SK-N-SH treated with all-trans-retinoic acid at 6 μM for 48 hours (cell line): ENCODE measurements around the gene RBM19.

Experiments used
- ATAC-seq: fragments of 200-7000 bp; cut with Tn5 transposase; 3 replicates; pipeline ENCODE4 v1.9.1; 2020; ENCODE audit warnings: mild to moderate bottlenecking, moderate library complexity
- ARNTL ChIP-seq: fragments of 450-650 bp; formaldehyde crosslinking; IDR thresholded peaks from 2 replicates; pipeline ENCODE4 v1.5.0; 2020; ENCODE audit warnings: low read depth, mild to moderate bottlenecking, moderate library complexity, borderline replicate concordance
- BACH2 ChIP-seq: fragments of 250-450 bp; sonication (Bioruptor Pico); IDR thresholded peaks from 2 replicates; pipeline ENCODE4 v1.9.0; 2021; ENCODE audit warnings: mild to moderate bottlenecking, borderline replicate concordance
- CSDC2 ChIP-seq: fragments of 250-450 bp; sonication (Bioruptor Pico); IDR thresholded peaks from 2 replicates; pipeline ENCODE4 v1.5.0; 2020; ENCODE audit warnings: mild to moderate bottlenecking, moderate library complexity
- CSRNP3 ChIP-seq: fragments of 250-450 bp; sonication (Bioruptor Pico); IDR thresholded peaks from 2 replicates; pipeline ENCODE4 v1.5.1; 2021; ENCODE audit warnings: mild to moderate bottlenecking, moderate library complexity
- GLIS3 ChIP-seq: fragments of 250-450 bp; sonication (Bioruptor Pico); IDR thresholded peaks from 2 replicates; pipeline ENCODE4 v1.5.0; 2020; ENCODE audit warnings: mild to moderate bottlenecking, moderate library complexity
- ISL1 ChIP-seq: fragments of 250-450 bp; sonication (Bioruptor Pico); IDR thresholded peaks from 2 replicates; pipeline ENCODE4 v2.1.2; 2022; ENCODE audit warnings: mild to moderate bottlenecking, moderate library complexity
- OSR1 ChIP-seq: fragments of 250-450 bp; sonication (Bioruptor Pico); IDR thresholded peaks from 2 replicates; pipeline ENCODE4 v1.8.0; 2022; ENCODE audit warnings: moderate library complexity, mild to moderate bottlenecking, inconsistent platforms
- PPARA ChIP-seq: fragments of 250-450 bp; sonication (Bioruptor Pico); IDR thresholded peaks from 2 replicates; pipeline ENCODE4 v1.5.0; 2020; ENCODE audit warnings: mild to moderate bottlenecking, borderline replicate concordance
- SNAI2 ChIP-seq: fragments of 250-450 bp; sonication (Bioruptor Pico); IDR thresholded peaks from 2 replicates; pipeline ENCODE4 v1.5.0; 2020; ENCODE audit warnings: mild to moderate bottlenecking, moderate library complexity
- TOX ChIP-seq: fragments of 250-450 bp; sonication (Bioruptor Pico); IDR thresholded peaks from 2 replicates; pipeline ENCODE4 v1.8.0; 2021; ENCODE audit warnings: mild to moderate bottlenecking, moderate library complexity, borderline replicate concordance
- TSHZ2 ChIP-seq: fragments of 250-450 bp; sonication (Bioruptor Pico); IDR thresholded peaks from 2 replicates; pipeline ENCODE4 v1.5.0; 2020; ENCODE audit warnings: mild to moderate bottlenecking, moderate library complexity
- ZC3H10 ChIP-seq: fragments of 250-450 bp; sonication (Bioruptor Pico); IDR thresholded peaks from 2 replicates; pipeline ENCODE4 v1.5.1; 2021; ENCODE audit warnings: mild to moderate bottlenecking, moderate library complexity
- ZFP3 ChIP-seq: fragments of 250-450 bp; sonication (Bioruptor Pico); IDR thresholded peaks from 2 replicates; pipeline ENCODE4 v1.5.0; 2020; ENCODE audit warnings: mild to moderate bottlenecking, moderate library complexity
- ZNF565 ChIP-seq: fragments of 450-650 bp; formaldehyde crosslinking; conservative IDR thresholded peaks from 2 replicates; pipeline ENCODE4 v1.5.0; 2020; ENCODE audit warnings: low read depth, mild to moderate bottlenecking, moderate library complexity
- ZNF8 ChIP-seq: fragments of 450-650 bp; formaldehyde crosslinking; IDR thresholded peaks from 2 replicates; pipeline ENCODE4 v1.5.0; 2020; ENCODE audit warnings: mild to moderate bottlenecking, moderate library complexity
- TF ChIP-seq, protein P1 (sequence below): fragments of 250-450 bp; sonication (Bioruptor Pico); IDR thresholded peaks from 2 replicates; pipeline ENCODE4 v1.8.0; 2021; ENCODE audit warnings: low read depth, mild to moderate bottlenecking, moderate library complexity, borderline replicate concordance
- TF ChIP-seq, protein P2 (sequence below): fragments of 250-450 bp; sonication (Bioruptor Pico); IDR thresholded peaks from 2 replicates; pipeline ENCODE4 v1.5.1; 2020; ENCODE audit warnings: low read depth, mild to moderate bottlenecking, moderate library complexity
- TF ChIP-seq, protein P3 (sequence below): fragments of 250-450 bp; sonication (Bioruptor Pico); IDR thresholded peaks from 2 replicates; pipeline ENCODE4 v1.8.0; 2020; ENCODE audit warnings: mild to moderate bottlenecking, moderate library complexity, borderline replicate concordance

Gene RBM19

DNA sequence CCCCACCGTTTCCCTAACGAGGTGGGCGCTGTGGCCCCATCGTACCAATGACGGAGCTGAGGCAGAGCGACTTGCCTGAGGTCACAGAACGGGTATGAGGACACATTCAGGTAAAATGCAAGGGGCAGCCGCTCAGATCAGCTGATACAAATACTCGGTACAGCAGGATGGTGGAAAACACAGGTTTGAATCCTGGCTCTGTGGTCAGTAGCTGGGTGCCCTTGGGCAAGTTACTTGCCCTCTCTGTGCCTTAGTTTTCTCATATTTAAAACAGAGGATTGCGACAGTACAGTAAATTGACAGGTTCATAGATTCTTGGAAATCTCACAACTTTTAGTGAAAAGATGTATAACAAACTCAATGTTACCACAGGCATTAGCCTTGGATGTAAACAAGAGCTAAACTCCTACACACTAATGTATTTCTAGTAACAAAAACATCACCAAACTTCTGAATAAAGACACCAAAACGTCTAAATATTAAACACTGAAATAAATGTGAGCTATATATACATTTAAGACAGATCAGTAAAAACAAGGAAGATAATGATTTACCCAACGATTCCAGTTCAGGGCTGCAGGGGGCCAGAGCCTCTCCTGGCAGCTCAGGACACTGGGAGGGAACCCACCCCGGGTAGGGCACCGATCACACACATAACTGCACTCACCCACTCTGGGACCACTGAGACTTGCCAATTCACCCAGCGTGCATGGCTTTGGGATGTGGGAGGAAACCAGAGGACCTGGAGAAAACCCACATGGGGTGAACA lies 128.4 kb downstream of the RBM19 start:
- no peak for ATAC-seq
- TF ChIP-seq, protein P1, sequence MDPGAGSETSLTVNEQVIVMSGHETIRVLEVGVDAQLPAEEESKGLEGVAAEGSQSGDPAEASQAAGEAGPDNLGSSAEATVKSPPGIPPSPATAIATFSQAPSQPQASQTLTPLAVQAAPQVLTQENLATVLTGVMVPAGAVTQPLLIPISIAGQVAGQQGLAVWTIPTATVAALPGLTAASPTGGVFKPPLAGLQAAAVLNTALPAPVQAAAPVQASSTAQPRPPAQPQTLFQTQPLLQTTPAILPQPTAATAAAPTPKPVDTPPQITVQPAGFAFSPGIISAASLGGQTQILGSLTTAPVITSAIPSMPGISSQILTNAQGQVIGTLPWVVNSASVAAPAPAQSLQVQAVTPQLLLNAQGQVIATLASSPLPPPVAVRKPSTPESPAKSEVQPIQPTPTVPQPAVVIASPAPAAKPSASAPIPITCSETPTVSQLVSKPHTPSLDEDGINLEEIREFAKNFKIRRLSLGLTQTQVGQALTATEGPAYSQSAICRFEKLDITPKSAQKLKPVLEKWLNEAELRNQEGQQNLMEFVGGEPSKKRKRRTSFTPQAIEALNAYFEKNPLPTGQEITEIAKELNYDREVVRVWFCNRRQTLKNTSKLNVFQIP, result no peak
- TF ChIP-seq SNAI2 (CRISPR knock-in tag) (no peak), TOX (CRISPR knock-in tag) (no peak), ZNF565 (CRISPR knock-in tag) (no peak), ZNF8 (CRISPR knock-in tag) (no peak), ZC3H10 (CRISPR knock-in tag) (no peak)
- TF ChIP-seq, protein P2, sequence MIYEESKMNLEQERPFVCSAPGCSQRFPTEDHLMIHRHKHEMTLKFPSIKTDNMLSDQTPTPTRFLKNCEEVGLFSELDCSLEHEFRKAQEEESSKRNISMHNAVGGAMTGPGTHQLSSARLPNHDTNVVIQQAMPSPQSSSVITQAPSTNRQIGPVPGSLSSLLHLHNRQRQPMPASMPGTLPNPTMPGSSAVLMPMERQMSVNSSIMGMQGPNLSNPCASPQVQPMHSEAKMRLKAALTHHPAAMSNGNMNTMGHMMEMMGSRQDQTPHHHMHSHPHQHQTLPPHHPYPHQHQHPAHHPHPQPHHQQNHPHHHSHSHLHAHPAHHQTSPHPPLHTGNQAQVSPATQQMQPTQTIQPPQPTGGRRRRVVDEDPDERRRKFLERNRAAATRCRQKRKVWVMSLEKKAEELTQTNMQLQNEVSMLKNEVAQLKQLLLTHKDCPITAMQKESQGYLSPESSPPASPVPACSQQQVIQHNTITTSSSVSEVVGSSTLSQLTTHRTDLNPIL (CRISPR knock-in tag), result no peak

- no peak for ATAC-seq
Observed at GRCh38 chr12:113837084-113837483, 129.0 kb downstream of the RBM19 start.

GRCh38 chr12:113835896-113836295 lies 130.2 kb downstream of the RBM19 start:
- ATAC-seq, result no peak
- TF ChIP-seq CSDC2, result no peak

More at GRCh38 chr12:113837084-113837483, 129.0 kb downstream of the RBM19 start:
- TF ChIP-seq BACH2 (CRISPR knock-in tag), result no peak

DNA sequence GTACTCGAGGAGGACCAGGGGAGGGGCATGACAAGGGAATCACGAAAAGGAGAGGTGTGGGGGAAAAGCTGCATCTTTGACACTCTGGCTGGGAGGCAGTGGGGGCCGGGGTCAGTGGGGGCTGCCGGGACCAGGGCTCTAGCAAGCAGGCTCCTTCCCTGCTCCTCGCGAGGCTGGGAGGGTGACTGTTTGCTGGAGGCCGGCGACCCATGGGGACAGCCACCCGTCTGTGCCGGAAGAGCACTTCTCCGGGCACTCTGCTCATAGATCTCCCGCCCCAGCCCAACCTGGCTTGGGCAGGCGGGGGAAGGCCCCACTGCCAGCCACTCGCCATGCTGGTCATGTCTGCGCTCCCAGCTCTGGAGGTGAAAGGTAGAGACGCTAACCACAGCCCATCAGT lies 130.7 kb downstream of the RBM19 start:
- TF ChIP-seq OSR1 (CRISPR knock-in tag) (no peak), ZC3H10 (CRISPR knock-in tag) (no peak), ZNF565 (CRISPR knock-in tag) (no peak), PPARA (CRISPR knock-in tag) (no peak), GLIS3 (CRISPR knock-in tag) (no peak)
- TF ChIP-seq, protein P2 (CRISPR knock-in tag), result no peak
- no peak for ATAC-seq

- no peak for ATAC-seq
- no peak for TF ChIP-seq ISL1
- no peak for TF ChIP-seq ZC3H10 (CRISPR knock-in tag)
- no peak for TF ChIP-seq ZFP3 (CRISPR knock-in tag)
- TF ChIP-seq ZNF565 (CRISPR knock-in tag), result no peak
- no peak for TF ChIP-seq BACH2 (CRISPR knock-in tag)
- no peak for TF ChIP-seq TSHZ2 (CRISPR knock-in tag)
- TF ChIP-seq, protein P2 (CRISPR knock-in tag), result no peak
- TF ChIP-seq PPARA (CRISPR knock-in tag), result no peak
- TF ChIP-seq ARNTL, result no peak
- TF ChIP-seq SNAI2 (CRISPR knock-in tag), result no peak
- TF ChIP-seq, protein P3, sequence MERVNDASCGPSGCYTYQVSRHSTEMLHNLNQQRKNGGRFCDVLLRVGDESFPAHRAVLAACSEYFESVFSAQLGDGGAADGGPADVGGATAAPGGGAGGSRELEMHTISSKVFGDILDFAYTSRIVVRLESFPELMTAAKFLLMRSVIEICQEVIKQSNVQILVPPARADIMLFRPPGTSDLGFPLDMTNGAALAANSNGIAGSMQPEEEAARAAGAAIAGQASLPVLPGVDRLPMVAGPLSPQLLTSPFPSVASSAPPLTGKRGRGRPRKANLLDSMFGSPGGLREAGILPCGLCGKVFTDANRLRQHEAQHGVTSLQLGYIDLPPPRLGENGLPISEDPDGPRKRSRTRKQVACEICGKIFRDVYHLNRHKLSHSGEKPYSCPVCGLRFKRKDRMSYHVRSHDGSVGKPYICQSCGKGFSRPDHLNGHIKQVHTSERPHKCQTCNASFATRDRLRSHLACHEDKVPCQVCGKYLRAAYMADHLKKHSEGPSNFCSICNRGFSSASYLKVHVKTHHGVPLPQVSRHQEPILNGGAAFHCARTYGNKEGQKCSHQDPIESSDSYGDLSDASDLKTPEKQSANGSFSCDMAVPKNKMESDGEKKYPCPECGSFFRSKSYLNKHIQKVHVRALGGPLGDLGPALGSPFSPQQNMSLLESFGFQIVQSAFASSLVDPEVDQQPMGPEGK (CRISPR knock-in tag), result no peak
- no peak for TF ChIP-seq CSRNP3 (CRISPR knock-in tag)
- no peak for TF ChIP-seq OSR1 (CRISPR knock-in tag)
- no peak for TF ChIP-seq ZNF8 (CRISPR knock-in tag)
- no peak for TF ChIP-seq GLIS3 (CRISPR knock-in tag)
Observed at GRCh38 chr12:113833422-113833821, 132.7 kb downstream of the RBM19 start.
